Tibial artery (tissue), 4 donors: ENCODE measurements around the gene CFI.
A peak's percentile ranks its signal among the peaks of the same experiment; 100 is the strongest.

Source experiments
- DNase-seq, 2 donors: peaks; one replicate each; pipeline ENCODE4 v3.0.0-alpha.2; 2019
- H3K27ac ChIP-seq, 2 donors: fragments of 200-600 bp; sonication (generic) in 1 of 2; 1 replicate in 1 of 2; 2 replicates in 1 of 2; pipeline ENCODE4 v1.5.1; 2018 to 2019; ENCODE audit warnings: mild to moderate bottlenecking in 1 of 2
- H3K27me3 ChIP-seq, 2 donors: fragments of 200-600 bp; sonication (generic) in 1 of 2; one replicate each; pipeline versions ENCODE4 v1.5.1 to v1.6.0; 2016 to 2019
- H3K36me3 ChIP-seq, 3 donors: fragments of 200-600 bp; sonication (generic) in 2 of 3; one replicate each; pipeline ENCODE4 v1.5.1; 2016 to 2019; ENCODE audit warnings: mild to moderate bottlenecking in 2 of 3
- H3K4me1 ChIP-seq, 4 donors: fragments of 200-600 bp; sonication (generic) in 2 of 4; 1 replicate in 3 of 4; 2 replicates in 1 of 4; pipeline ENCODE4 v1.5.1; 2016 to 2019
- H3K4me3 ChIP-seq, 2 donors: fragments of 200-600 bp; sonication (generic) in 1 of 2; 1 replicate in 1 of 2; 2 replicates in 1 of 2; pipeline ENCODE4 v1.5.1; 2018 to 2019; ENCODE audit warnings: mild to moderate bottlenecking in 2 of 2
- H3K9me3 ChIP-seq, 3 donors: fragments of 200-600 bp; sonication (generic) in 1 of 3; one replicate each; pipeline ENCODE4 v1.5.1; 2016 to 2019
- CTCF ChIP-seq, 2 experiments: fragments of 200-600 bp in 1 of 2; fragments of 450-650 bp in 1 of 2; IDR thresholded peaks; one replicate each; pipeline ENCODE4 v1.5.1; 2017 to 2019; ENCODE audit warnings: antibody characterized with exemption in 2 of 2, mild to moderate bottlenecking in 1 of 2, moderate library complexity in 1 of 2
- intact Hi-C: fragments of 100-400 bp; cut with DNase I; formaldehyde crosslinking; loops from one replicate; pipeline ENCODE4 v1.15.0; 2023; ENCODE audit warnings: low total_unique reads

The CFI gene

GRCh38 chr4:109818268-109818667 lies 16.5 kb upstream of the CFI start:
- H3K27ac ChIP-seq, result no peak overlapping the region

GRCh38 chr4:109816894-109817293 lies 15.1 kb upstream of the CFI start:
- Histone ChIP-seq H3K27me3 (no peaks in the 10 kb centered on the region), H3K4me3 (no peak overlapping the region), H3K9me3 (no peaks in the 10 kb centered on the region), H3K36me3 (peaks cover 0 to 9% (median 8%) of the 10 kb centered on the region in 3 donors), H3K27ac (no peak overlapping the region), H3K4me1 (peaks cover 0 to 18% (median 12%) of the 10 kb centered on the region in 4 donors)
- TF ChIP-seq CTCF (IDR thresholded peaks at IDR 0.05), result no peak
- intact Hi-C loops, result loop anchor here (5.0 to 10.0 kb wide), 3 partner anchors 115 to 1192 kb away; partner anchors contain the start of genes CASP6, RPL34 and SEC24B
- no peak for DNase-seq

More at GRCh38 chr4:109818268-109818667, 16.5 kb upstream of the CFI start:
- H3K9me3 ChIP-seq, result no peaks in the 10 kb centered on the region
- H3K4me1 ChIP-seq, result peaks cover 0 to 18% (median 12%) of the 10 kb centered on the region in 4 donors
- intact Hi-C loops, result loop anchor here (5.0 to 10.0 kb wide), 3 partner anchors 116 to 1193 kb away; partner anchors contain the start of genes CASP6, RPL34 and SEC24B
- no peak overlapping the region for H3K4me3 ChIP-seq
- H3K36me3 ChIP-seq, result peaks cover 0 to 21% (median 18%) of the 10 kb centered on the region in 3 donors
- no peaks in the 10 kb centered on the region for H3K27me3 ChIP-seq
- no peak for TF ChIP-seq CTCF (IDR thresholded peaks at IDR 0.05)
- no peak for DNase-seq

- Histone ChIP-seq H3K9me3 (no peaks in the 10 kb centered on the region), H3K4me3 (peak overlapping the region; percentile 69 to 87), H3K27me3 (no peaks in the 10 kb centered on the region), H3K27ac (peak overlapping the region; percentile 79 to 82), H3K4me1 (peaks cover 0 to 18% (median 12%) of the 10 kb centered on the region in 4 donors), H3K36me3 (peaks cover 0 to 8% (median 6%) of the 10 kb centered on the region in 3 donors)
- DNase-seq, result no peak
- TF ChIP-seq CTCF (IDR thresholded peaks at IDR 0.05), result no peak
- intact Hi-C loops, result loop anchor here (5.0 to 10.0 kb wide), 3 partner anchors 114 to 1191 kb away; partner anchors contain the start of genes CASP6, RPL34 and SEC24B
Observed at GRCh38 chr4:109816082-109816442, 14.3 kb upstream of the CFI start.

- Histone ChIP-seq H3K36me3 (peaks cover 0 to 2% (median 0%) of the 10 kb centered on the region in 3 donors), H3K4me1 (peaks cover 0 to 18% (median 12%) of the 10 kb centered on the region in 4 donors), H3K4me3 (peak within 1 kb of the TSS; percentile 69 to 87), H3K27ac (peak within 1 kb of the TSS; percentile 79 to 82), H3K9me3 (no peaks in the 10 kb centered on the region), H3K27me3 (no peaks in the 10 kb centered on the region)
- intact Hi-C loops, result loop anchor here (5.0 to 10.0 kb wide), 3 partner anchors 113 to 1191 kb away; partner anchors contain the start of genes CASP6, RPL34 and SEC24B
- DNase-seq, result peak; percentile 89 to 91
- TF ChIP-seq CTCF (IDR thresholded peaks at IDR 0.05), result no peak
Observed at GRCh38 chr4:109815151-109816081, 13.6 kb upstream of the CFI start, which contains the start of gene GAR1. Gene GAR1 (plus strand): TSS chr4:109815762. CDS start chr4:109816165, 403 bp downstream.

GRCh38 chr4:109811707-109812106 lies 9.9 kb upstream of the CFI start:
- H3K4me1 ChIP-seq, result peaks cover 0 to 14% (median 7%) of the 10 kb centered on the region in 4 donors
- no peak overlapping the region for H3K27ac ChIP-seq
- no peaks in the 10 kb centered on the region for H3K27me3 ChIP-seq
- intact Hi-C loops, result loop anchor here (10.0 kb wide), 1 partner anchor 1187 kb away; the partner anchor contains the start of gene RPL34
- no peaks in the 10 kb centered on the region for H3K9me3 ChIP-seq
- DNase-seq, result no peak
- H3K36me3 ChIP-seq, result no peaks in the 10 kb centered on the region
- H3K4me3 ChIP-seq, result no peak overlapping the region
- TF ChIP-seq CTCF (IDR thresholded peaks at IDR 0.05), result no peak
